Stimulated activated CD4-positive, alpha-beta T cell treated with anti-CD3 and anti-CD28 coated beads, TNF-alpha, amount 100 ng/mL, for 48 hours (primary cell): ENCODE measurements around the gene CDKAL1.
"Not testable (repeated sequence)": the region's sequence is repeated elsewhere in the genome, so short reads cannot be mapped to it uniquely, and the experiment has no call there.

Experiments
- DNase-seq, 3 donors: peaks; one replicate each; pipeline ENCODE4 v3.0.0-alpha.2; 2020; ENCODE audit warnings: low read depth in 3 of 3

CDKAL1 gene

DNA sequence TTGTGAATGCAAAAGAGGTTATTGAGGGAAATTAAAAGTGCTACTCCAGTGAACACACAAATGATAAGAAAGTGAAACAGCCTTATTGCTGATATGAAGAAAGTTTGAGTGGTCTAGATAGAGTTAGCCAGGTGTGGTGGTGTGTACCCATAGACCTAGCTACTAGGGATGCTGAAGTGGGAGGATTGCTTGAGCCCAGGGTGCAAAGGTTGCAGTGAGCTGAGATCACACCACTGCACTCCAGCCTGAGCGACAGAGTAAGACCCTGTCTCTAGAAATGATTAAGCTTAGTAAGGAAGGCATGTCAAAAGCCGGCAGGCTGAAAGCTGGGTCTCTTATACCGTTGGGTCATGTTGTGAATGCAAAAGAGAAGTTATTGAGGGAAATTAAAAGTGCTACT is 389.8 kb downstream of the CDKAL1 start:
- not testable (repeated sequence) for DNase-seq

DNA sequence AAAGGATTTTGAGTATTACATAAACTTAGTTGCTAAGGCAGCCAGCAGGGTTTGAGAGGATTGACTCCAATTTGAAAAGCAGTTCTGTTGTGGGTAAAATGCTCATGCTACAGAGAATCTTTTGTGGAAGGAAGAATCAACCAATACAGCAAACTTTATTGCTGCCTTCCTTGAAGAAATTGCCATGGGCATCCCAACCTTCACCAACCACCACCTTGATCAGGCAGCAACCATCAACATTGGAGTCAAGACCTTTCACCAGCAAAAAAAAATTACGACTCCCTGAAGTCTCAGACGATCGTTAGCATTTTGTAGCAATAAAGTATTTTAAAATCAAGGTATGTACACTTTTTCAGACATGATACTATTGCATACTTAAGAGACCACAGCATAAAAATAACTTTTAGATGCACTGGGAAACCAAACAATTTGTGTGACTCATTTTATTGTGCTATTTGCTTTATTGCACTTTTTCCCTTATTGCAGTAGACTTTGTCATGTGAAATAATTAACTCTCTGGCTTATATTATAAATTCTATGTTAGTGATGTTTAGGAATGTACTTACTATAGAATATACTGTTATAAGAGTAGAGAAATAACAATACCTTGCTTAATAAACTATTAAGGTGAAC is 390.8 kb downstream of the CDKAL1 start:
- no peak for DNase-seq

DNA sequence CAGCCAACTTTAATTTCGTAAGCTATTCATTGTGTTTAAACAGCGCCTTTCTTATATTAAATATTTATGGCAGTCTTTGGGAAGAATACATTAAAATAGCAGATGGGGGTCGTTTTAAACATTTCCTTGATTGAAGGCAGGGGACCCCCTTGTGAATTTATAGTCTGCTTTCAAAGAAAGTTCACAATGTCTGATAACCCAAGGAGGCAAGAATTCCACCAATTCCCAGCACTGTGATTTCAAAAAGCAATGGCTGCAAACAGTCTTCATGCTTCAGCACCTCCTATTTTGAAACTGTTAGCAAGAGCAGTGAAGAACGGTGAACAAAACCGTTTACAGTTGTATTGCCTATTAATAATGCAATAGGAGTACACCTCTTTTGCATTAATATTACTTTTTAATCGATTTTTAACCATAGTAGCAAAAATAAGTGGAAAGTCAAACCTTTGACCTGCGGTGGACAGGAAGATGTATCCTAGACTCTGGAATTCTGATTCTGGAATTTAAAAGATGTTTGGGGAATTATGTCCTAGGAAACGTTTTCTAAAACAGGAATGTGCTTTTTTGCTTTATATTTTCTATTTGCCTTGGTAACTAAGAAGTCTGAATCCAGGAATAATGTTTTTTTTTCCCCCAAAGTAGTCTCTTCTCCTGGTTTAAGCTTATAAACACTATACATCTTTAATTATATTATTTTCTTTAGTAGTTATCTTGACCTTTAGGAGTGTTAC is 393.0 kb downstream of the CDKAL1 start:
- no peak for DNase-seq

DNA sequence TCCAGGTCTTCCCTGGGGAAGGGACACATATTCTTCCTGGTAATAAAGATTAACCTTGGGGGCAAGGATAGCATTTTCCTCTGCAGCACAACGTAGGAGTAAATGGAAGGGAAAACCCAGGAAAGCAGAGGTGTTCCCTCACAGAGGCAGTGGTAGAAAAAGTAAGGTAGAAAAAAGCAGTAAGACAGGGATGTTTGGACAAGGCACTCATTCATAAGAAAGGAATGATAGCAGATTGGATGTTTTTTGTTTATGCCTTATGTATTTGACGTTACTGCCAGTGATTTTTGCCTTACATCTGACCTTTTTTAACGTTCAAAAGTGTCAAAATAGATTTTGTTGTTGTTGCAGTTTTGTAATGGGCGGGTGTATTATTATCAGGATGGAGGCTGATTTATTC is 395.0 kb downstream of the CDKAL1 start:
- no peak for DNase-seq

DNA sequence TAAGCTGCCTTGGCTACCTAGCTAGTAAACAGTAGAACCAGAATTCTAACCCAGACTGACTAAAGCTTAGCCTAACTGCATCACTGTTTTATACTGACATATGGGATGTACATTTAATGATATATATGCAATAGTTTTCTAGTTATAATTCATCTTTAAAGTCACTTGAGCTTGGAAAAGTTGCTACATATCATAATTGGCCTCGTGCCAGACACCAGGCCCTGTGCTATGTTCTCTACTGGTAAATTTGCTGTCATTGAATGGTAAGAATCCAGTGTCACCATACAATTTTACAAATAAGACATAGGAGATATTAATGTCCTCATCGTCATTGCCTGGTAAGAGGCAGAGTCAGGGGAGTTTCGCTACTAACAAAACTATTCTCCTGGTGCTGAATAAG is 396.8 kb downstream of the CDKAL1 start:
- no peak for DNase-seq

DNA sequence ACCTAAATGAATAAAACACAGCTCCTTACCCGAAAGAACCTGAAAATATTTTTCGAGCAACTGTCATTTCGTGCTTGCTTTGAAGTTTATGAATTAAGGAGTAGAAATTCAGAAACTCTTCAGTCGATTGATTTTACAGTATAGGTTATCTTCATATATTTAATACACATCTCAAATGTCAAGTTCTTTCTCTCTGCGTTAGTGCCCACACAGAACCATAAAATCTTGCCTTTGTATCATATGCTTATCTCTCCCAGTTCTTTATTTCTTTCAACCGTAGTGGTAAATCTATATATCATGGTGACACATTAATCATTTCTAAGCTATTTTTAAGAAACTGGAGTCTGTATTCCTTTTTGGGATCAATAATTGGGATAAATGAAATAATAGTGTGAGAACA is 397.5 kb downstream of the CDKAL1 start:
- DNase-seq, result no peak

DNA sequence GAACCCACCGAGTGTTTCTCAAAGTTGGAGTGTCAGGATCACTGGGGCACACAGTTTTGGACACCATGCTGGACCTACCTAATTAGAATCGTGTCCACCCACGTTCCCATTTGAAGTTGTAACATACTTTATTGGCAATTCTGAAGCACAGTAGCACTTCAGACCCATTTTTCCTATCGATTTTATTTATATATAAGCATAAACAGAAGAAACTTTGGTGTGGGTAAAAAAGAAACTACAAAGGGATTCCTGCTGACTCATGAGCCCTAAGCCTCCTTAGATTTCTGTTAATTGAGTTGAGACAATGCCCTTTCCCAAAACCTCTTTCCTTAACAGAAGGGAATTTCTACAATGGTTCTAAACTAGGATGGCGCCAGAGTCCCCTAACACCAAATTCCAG is 398.0 kb downstream of the CDKAL1 start:
- no peak for DNase-seq

DNA sequence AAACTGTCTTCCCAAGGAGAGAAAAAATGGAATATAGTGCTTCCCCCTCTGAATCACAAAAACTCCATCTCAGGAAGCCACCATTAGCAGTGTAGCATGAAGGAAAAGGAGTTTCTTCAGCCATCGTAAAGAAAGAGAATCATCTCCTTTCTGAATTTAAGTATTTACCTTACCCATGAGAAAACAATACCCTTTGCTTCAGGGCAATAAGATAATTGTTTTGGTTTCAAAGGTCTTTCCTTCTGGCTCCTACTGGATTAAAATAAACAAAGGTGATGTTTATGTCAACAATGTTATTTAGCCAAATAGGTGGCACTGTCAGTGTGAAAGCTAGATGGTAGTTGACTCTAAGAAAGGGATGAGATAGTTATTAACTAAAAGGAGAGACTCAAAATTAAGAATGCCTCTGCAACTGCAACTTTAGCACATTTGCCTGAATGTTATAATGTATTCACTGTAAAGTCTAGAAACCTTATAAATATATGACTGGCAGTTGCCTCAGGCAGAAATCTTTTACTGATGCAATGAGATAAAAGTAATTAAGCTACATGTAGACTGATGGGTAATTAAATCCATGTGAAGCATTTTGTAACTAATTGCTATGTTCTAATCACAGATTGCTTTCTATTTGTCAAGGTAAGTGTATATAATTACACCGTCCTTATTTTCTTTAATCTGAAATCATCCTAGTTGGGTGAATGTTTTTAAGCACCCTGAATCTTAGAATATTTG is 399.0 kb downstream of the CDKAL1 start:
- DNase-seq, result no peak

DNA sequence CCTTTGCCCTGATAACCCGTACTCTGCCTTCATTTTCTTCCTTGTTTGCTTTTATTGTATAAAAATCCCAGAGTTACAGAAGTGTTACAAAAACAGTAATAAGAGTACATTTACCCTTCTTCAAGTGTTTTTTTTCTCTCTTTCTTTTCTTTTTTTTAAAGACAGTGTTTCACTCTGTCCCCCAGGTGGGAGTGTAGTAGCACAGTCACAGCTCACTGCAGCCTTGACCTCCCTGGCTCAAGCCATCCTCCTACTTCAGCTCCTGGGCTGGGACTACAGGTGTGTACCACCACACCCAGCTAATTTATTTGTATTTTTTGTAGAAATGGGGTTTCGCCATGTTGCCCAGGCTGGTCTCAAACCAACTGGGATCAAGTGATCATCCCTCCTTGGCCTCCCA is 402.7 kb downstream of the CDKAL1 start:
- DNase-seq, result no peak

DNA sequence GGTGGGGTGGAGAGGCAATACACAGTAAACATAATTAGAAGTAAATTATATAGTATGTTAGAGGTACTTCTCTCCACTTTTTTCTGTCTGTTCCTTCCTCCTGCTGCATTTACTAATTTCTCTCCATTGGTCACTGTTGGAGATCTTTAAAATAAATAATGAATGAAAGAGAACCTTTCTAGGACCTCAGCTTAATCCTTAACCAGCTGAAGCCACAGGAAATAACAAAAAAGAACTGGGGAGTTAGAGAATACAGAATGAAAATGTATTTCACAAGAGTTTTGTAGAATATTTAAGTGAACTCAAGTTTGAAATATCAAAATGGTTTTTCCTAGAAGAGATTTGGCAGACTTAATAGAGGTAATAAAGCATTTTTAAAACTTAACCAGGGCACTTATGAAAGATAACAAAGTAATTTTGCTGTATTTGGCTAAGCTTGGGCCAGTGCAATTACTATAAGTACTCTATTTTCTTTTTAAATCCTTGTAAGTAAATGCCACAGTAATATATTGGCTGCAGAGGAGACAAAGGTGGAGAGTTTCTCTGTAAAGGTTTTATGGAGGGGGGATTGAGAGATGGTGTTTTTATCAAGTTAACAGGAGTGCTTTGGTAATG is 405.0 kb downstream of the CDKAL1 start:
- no peak for DNase-seq

DNA sequence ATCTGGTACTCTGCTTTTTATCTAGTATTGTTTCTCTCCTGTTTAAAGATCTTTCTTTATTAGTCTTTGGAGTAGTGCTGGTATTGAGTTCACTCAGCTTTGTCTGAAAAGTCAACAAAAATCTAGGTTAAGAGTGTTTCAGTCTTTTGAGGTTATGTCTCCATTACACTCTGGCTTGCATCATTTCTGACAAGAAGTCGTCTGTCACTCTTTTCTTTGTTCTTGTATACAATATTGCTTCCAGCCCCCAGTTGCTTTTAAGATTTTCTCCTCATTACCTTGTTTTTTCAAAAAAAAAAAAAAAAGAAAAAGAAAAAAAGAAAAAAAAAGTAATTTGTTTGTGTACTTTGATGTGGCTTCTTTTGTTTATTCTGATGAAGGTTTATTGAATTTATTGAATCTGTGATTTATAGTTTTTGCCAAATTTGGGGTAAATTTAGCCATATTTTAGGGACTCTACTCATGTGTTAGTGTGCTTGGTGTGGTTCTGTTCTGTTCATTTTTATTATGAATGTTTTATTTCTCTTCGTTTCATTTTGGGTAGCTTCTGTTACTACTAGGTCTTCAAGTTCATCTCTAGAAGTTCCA is 408.9 kb downstream of the CDKAL1 start:
- no peak for DNase-seq

DNA sequence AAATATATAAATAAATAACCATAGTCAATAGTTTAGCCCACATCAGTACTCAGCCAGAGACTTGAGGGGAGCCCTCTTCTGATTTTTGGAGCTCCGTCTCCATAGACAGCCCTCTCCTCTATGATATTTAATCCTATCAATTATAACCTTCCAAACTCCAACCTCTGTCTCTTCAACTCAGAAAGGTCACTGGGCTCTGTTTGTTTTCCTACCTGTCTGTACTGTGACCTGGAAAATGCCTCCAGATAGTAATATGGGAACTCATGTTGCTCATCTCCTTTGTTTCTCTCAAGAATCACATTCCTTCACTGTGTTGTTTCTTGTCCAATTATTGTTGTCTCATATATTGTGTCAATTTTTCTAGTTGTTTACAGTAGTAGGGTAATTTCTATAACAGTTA is 409.7 kb downstream of the CDKAL1 start:
- no peak for DNase-seq

DNA sequence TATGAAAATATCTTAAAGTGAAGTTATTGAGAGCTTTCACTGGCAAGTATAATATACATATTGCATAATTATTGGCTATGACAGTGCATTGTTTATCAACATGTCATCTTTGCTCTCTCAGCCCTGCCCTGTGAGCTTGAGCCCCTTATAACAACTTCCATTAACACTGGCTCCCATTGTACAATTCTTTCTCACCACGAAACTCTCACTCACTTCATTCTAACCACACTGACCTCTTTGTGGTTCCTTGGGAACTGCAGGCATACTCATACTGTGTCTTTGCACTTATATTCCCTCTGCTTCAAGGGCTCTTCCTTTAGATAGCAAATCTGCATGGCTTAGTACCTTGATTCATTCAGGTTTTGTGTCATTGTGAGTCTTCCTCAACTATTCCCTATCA is 411.8 kb downstream of the CDKAL1 start:
- no peak for DNase-seq

DNA sequence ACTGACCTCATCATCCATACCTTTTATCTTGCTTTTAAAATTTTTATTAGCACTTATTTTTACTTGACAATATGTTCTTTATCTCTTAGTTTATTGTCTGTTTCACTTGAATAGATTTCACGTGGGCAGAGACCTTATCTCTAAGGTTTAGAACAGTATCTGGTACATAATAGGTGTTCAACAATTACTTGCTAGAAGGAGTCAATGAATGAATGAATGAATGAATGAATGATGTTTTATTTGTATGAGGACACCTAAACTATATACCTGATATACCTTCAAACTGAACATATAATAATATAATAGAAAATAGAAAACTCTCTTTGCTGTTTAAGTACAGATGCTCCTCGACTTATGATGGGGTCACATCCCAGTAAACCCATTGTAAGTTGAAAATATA is 412.6 kb downstream of the CDKAL1 start:
- DNase-seq, result no peak

DNA sequence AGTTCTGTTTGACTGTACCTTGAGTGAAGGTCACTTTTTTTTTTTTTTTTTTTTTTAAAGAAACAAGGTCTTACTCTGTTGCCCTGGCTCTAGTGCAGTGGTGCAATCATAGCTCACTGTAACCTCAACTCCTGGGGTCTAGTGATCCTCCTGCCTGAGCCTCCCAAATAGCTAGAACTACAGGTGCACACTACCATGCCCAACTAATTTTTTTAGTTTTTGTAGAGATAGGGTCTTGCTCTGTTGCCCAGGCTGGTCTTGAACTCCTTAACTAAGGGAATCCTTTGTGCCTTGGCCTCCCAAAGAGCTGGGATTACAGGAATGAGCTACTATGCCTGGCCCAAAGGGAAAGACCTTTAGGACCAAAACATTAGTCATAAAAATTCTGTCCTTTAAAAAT is 413.7 kb downstream of the CDKAL1 start:
- no peak for DNase-seq

DNA sequence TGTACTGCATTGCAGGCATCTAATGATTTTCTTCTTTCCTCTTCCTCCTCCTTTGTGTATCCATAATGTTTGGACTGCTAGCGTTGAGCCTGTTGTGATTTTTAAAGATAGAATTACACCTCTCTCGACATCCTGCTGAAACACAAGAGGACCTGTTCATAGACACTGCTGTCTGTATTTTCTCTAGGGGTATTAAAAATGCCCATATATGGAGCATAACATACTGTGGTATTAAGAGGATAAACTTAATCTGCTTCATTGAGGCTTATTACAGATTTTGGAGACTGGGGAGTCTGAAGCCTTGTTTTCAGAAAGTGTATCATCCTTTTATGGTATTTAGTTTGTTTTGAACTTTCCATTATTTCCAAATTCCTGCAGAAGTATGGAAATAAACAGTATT is 414.3 kb downstream of the CDKAL1 start:
- DNase-seq, result no peak

DNA sequence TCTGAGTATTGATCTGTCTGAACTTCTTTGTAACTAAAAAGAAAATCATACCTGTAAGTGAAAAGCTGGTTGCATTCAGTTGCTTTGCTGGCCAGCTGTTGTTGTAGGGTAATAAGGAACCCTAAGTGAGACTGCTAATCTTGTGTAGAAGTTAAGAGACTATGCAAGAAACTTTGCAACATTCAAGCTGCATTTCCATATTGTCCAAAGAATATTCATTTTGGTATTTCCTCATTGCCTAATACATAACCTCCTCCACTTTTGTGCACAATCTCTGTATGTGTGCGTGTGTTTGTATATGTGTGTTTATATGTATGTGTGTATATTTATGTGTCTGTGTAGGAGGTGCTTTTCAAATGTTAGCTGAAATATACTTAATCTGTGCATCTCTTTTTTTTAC is 414.9 kb downstream of the CDKAL1 start:
- DNase-seq, result no peak

DNA sequence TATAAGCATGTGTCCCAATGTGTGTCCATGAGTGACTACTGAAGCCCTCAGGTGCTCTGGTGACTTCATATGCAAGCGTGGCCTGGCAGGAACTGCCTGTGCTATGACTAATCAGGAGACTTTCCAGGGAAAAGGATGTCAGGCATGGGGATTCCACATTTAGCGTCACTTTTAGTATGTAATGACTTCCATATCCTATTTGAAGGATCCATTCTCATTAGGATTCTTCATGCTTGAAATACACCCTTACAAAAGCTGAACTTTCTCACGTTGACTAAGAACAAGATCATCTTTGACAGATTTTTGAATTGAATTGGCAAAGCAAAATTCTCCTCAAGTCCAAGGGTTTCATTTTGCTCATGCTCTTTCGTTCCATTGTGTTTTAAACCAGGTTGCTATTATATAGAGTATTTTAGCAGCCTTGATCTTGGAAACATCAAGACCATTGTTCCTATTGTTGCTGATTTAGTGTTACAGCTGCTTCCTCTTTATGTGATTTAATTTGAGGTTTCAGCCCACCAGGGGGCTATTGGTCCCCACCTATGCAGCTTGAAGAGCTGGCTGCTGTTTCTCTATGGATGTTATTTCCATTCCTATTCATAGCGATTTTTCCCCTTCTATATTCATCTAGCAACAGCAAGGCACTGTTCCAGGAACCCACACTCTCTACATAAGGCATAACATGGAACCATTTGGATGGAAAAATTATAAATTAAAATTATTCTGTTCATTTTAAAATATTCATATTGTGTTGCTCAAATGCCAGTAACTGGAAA is 418.6 kb downstream of the CDKAL1 start:
- DNase-seq, result no peak

DNA sequence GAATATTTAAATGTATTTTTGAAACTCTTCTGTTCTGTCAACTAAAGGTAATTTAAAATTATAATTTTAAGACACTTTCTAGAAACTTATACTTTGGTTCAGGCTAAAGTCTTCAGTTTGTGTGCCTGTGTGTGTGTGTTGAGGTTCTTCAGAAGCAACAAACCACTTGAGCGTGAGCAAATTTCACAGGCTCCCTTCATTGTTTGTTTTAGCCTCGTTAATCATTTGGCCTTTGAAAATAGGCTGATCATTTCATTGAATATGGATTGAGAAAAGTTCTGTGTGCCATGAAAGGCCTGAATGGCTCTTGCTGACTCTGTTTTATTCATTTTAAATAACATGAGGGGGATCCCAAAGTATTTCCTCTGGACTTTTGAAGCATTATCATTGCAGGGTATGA is 420.1 kb downstream of the CDKAL1 start:
- no peak for DNase-seq

DNA sequence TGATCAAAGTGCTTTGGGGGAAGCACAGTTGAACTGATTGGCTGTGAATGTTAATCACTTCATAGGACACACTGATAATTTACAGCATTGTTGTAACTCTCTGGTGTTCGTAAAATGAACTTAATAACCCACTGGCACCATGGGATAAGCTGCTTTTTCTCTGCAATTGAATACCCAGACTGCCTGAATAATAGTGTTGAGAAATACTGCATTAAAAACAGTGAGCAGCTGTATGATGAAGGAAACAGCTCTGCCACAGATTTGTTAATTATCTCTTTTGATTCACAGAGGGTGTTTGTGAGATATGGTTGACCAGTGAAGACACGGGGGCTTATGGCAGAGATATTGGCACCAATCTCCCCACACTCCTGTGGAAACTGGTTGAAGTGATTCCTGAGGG is 420.9 kb downstream of the CDKAL1 start:
- DNase-seq, result no peak

DNA sequence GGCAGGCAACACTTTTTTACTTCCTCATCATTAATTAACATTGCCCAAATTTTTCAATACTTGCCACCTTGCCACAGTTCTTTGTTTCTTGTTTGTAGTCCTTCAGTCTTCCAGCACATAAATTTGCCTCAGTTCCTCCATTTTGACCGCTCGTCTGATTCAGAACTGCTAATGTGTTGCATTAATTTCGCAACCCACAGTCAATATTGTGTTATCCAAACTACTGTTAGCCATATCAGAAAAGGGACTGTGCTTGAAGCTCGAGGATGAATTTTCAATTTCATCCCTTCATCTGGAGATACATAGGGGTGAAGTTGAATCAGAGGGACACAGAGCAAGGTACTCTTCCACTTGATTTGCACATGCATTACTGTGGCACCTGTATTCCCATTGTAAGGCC is 421.5 kb downstream of the CDKAL1 start:
- no peak for DNase-seq

DNA sequence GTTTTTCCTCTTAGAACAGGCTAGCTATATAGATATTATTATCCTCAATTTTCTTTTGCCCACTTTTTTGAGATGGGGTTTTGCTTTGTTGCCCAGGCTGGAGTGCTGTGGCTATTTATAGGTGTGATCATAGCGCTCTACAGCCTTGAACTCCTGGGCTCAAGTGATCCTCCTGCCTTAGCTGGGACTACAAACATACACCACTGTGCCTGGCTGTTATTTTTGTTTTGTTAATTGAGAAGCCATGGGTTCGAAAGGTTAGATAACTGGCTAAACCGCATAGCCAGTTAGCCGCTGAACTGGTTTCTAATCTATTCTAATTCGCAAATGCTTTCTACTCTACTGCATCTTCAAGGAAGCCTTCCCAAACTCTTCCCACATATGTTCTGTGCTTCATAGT is 425.8 kb downstream of the CDKAL1 start:
- DNase-seq, result no peak
